MCF 10A (cell line): Measurements from ENCODE around the gene GPR179. TPM values are rescaled to one million over a fixed set of nuclear protein-coding genes. Genes with fewer than 3 reads are reported as not detected.

Experiments used
- BruUV-seq: library from RNA; stranded (reverse); fragments of 400-500 nt; replicated peaks from 2 replicates; lab custom pipeline; 2021; lab: Mats Ljungman, UMichigan
- CTCF ChIA-PET: fragments of 300-600 bp; sonication (Branson Sonifier 250); formaldehyde crosslinking; extraction: SDS; loops from one replicate; lab custom pipeline; 2021; ENCODE audit warnings: antibody characterized with exemption, inconsistent platforms; lab: Yijun Ruan, JAX
- POLR2A ChIA-PET: fragments of 300-600, 350-650 bp; sonication (Branson Sonifier 250); formaldehyde crosslinking; extraction: SDS; loops from one replicate; lab custom pipeline; 2020; ENCODE audit warnings: antibody characterized with exemption, inconsistent platforms; lab: Yijun Ruan, JAX
- DNase-seq: peaks from one replicate; pipeline ENCODE4 v3.0.0-alpha.2; 2018; ENCODE audit not compliant: unreplicated experiment
- H3K27ac Mint-ChIP-seq: one replicate; pipeline ENCODE4 v1.8.0; 2022; ENCODE audit warnings: mild to moderate bottlenecking, low read depth, mixed read lengths; ENCODE audit not compliant: unreplicated experiment
- H3K27me3 Mint-ChIP-seq: one replicate; pipeline ENCODE4 v1.8.0; 2022; ENCODE audit warnings: mixed read lengths; ENCODE audit not compliant: insufficient read depth, unreplicated experiment
- H3K36me3 Mint-ChIP-seq: one replicate; pipeline ENCODE4 v1.8.0; 2022; ENCODE audit warnings: mild to moderate bottlenecking, moderate library complexity, mixed read lengths; ENCODE audit not compliant: insufficient read depth, unreplicated experiment
- H3K4me1 Mint-ChIP-seq: one replicate; pipeline ENCODE4 v1.8.0; 2022; ENCODE audit warnings: mixed read lengths; ENCODE audit not compliant: insufficient read depth, unreplicated experiment
- H3K4me3 Mint-ChIP-seq: one replicate; pipeline ENCODE4 v1.8.0; 2022; ENCODE audit warnings: mild to moderate bottlenecking, moderate library complexity, mixed read lengths; ENCODE audit not compliant: unreplicated experiment
- H3K9me3 Mint-ChIP-seq: one replicate; pipeline ENCODE4 v1.8.0; 2022; ENCODE audit warnings: mixed read lengths; ENCODE audit not compliant: unreplicated experiment
- intact Hi-C: fragments of 100-400 bp; cut with micrococcal nuclease; formaldehyde crosslinking; loops from 2 replicates; pipeline ENCODE4 v1.14.1; 2022
- total RNA-seq: library from RNA; stranded (reverse); gene quantifications from 2 replicates; pipeline ENCODE4 v1.2.3, GENCODE V29; 2022
- TF ChIP-seq, protein P1 (sequence below): fragments of 200-600 bp; IDR thresholded peaks from one replicate; pipeline ENCODE4 v1.8.0; 2022; ENCODE audit warnings: antibody characterized with exemption, mild to moderate bottlenecking; ENCODE audit not compliant: unreplicated experiment

The GPR179 gene
- total RNA-seq, 1 experiment from 2014 or later = 0.09 TPM

DNA sequence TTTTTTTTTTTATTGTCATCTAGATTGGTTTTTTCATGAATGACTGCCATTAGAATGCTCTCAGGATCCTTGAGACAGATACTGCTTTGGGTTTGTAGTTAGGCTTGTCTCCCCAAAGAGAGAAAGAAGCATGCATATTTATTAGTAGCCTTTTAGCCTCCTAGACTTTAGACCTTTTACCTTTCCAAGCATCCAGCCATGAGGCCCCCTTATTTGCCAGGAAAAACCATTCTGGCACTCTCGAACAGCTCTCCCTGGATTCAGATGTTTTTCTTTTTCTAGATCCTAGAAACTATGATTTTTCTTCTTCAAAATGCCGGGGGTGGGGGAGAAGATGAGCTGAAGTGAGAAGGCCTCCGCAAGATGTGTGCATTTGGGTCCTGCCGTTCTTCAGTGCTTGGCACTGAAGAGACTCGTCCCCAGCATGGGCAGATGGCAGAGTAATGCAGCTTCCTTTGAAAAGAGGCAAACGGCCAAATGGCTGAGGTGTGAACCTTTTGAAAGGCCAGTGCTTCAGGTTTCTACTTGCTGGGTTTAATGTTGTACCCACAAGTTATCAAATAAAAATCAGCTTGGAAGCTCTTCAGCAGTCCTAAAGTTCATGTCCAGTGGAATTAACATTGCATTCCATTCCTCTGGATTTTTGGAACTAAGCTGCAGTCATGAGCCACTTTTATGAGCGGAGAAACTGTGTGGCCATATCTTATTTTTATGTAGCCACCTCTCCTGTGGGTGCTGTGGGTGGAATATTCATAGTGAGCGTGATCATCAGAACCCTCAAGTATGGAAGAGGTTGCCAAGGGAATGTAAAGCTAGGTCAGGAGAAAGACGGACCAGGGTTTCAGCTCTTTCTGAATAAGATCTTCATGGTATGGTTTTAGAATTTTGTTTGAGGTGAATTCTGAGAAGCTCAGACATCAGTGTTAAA lies 15.1 kb upstream of the GPR179 start:
- Mint-ChIP-seq H3K36me3 (no peaks in the 10 kb centered on the region), H3K4me3 (no peak overlapping the region), H3K9me3 (no peaks in the 10 kb centered on the region), H3K27ac (no peak overlapping the region), H3K4me1 (peaks cover 54% of the 10 kb centered on the region), H3K27me3 (no peaks in the 10 kb centered on the region)
- CTCF ChIA-PET = interaction anchor here (0.6 to 5.4 kb wide), 4 partner anchors 10 to 567 kb away, joined by 3 to 25 read pairs (median 6); no protein-coding TSS in a partner anchor
- POLR2A ChIA-PET = interaction anchor here (0.6 to 2.7 kb wide), 4 partner anchors 9 to 96 kb away, joined by 3 to 8 read pairs (median 3); no protein-coding TSS in a partner anchor
- intact Hi-C loops = no loop called here
- BruUV-seq = no TSS peak
- no peak for DNase-seq
- TF ChIP-seq, protein P1, sequence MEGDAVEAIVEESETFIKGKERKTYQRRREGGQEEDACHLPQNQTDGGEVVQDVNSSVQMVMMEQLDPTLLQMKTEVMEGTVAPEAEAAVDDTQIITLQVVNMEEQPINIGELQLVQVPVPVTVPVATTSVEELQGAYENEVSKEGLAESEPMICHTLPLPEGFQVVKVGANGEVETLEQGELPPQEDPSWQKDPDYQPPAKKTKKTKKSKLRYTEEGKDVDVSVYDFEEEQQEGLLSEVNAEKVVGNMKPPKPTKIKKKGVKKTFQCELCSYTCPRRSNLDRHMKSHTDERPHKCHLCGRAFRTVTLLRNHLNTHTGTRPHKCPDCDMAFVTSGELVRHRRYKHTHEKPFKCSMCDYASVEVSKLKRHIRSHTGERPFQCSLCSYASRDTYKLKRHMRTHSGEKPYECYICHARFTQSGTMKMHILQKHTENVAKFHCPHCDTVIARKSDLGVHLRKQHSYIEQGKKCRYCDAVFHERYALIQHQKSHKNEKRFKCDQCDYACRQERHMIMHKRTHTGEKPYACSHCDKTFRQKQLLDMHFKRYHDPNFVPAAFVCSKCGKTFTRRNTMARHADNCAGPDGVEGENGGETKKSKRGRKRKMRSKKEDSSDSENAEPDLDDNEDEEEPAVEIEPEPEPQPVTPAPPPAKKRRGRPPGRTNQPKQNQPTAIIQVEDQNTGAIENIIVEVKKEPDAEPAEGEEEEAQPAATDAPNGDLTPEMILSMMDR = no peak

DNA sequence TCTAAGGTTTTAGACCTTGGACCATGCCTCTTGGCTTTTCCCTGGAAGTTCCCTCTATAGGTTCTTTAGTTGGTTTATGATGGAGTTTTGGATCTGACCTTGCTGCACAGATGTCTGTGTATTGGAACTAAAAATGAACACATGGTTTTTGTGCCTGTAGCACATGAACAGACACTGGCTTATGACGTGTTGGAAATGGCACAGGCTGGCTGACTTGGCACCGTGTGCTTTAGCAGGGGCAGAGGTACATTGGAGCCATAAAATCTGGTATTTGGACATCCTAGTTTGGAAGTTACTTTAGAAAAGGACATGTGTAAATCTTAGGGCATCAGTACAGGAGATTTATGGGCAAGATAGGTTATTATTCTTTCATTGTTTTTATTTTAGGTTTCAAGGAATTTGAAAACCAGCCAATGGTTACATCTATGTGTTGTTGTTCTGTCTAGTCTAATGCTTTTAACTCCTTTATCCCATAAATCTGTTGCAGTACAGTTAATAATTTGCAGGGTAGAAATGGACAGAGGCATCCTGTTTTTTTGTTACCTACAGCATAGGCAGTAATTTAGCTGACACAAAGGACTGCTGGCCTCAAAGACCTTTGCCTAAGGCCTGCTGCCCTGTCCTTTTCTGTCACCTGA lies 13.8 kb upstream of the GPR179 start:
- Mint-ChIP-seq H3K4me1 (peaks cover 56% of the 10 kb centered on the region), H3K27me3 (no peaks in the 10 kb centered on the region), H3K9me3 (no peaks in the 10 kb centered on the region), H3K4me3 (no peak overlapping the region), H3K27ac (no peak overlapping the region), H3K36me3 (no peaks in the 10 kb centered on the region)
- ChIA-PET POLR2A (interaction anchor here (2.7 kb wide), 1 partner anchor 7 kb away, joined by 8 read pairs; no protein-coding TSS in a partner anchor), CTCF (no interaction called here)
- no peak for DNase-seq
- TF ChIP-seq, protein P1 = no peak
- BruUV-seq = no TSS peak
- intact Hi-C loops = no loop called here

DNA sequence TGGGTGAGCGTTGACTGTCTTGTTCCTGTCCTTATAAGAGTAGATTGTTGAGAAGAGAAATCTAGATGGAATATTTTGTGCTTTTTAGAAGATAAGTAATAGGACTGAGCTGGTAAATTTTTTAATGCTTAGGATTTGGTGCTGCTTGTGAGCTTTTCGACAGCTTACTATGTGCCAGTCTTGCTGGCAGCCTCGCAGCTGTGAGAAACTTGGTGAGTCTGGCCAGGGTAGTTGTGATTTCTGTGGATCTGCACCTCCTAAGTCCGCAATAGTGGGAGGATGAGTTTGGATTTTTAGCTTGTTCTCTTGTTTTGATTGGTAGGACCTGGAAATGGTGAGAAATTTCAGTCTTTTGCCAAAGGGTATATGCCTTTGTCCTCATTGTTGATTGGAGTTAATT lies 11.5 kb upstream of the GPR179 start:
- H3K9me3 Mint-ChIP-seq = no peaks in the 10 kb centered on the region
- H3K27ac Mint-ChIP-seq = no peak overlapping the region
- H3K4me3 Mint-ChIP-seq = no peak overlapping the region
- TF ChIP-seq, protein P1 = no peak
- DNase-seq = no peak
- POLR2A ChIA-PET = interaction anchor here (1.1 kb wide), 1 partner anchor 9 kb away, joined by 4 read pairs; no protein-coding TSS in a partner anchor
- intact Hi-C loops = no loop called here
- CTCF ChIA-PET = interaction anchor here (0.6 to 2.3 kb wide), 7 partner anchors 9 to 311 kb away, joined by 3 to 8 read pairs (median 3); no protein-coding TSS in a partner anchor
- BruUV-seq = no TSS peak
- H3K4me1 Mint-ChIP-seq = peaks cover 49% of the 10 kb centered on the region
- no peaks in the 10 kb centered on the region for H3K27me3 Mint-ChIP-seq
- H3K36me3 Mint-ChIP-seq = no peaks in the 10 kb centered on the region

DNA sequence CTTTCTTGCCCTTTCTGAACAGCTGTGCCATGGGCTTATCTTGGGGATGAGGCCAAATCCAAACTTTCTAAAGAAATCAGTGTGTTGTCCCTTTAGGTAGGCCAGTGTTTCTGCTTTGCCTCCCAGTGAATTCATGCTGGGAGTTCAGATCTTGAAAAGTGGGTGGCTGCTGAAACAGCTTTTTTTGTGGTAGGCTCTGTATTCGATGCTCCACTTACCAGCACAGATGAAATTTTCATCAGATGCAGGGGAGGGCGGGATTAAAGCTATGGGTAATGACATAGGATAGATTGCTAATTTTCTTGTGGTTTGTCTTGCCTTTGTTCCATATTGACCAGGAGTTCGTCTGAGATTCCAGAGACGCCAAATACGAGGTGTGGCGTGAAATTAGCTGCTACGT lies 10.7 kb upstream of the GPR179 start:
- BruUV-seq = no TSS peak
- H3K27ac Mint-ChIP-seq = no peak overlapping the region
- ChIA-PET POLR2A (interaction anchor here (0.7 to 1.4 kb wide), 3 partner anchors 9 to 335 kb away, joined by 3 to 4 read pairs (median 4); no protein-coding TSS in a partner anchor), CTCF (interaction anchor here (0.6 to 2.3 kb wide), 6 partner anchors 9 to 91 kb away, joined by 3 to 8 read pairs (median 4); no protein-coding TSS in a partner anchor)
- no peaks in the 10 kb centered on the region for H3K27me3 Mint-ChIP-seq
- intact Hi-C loops = no loop called here
- TF ChIP-seq, protein P1 = no peak
- no peaks in the 10 kb centered on the region for H3K36me3 Mint-ChIP-seq
- H3K4me1 Mint-ChIP-seq = peaks cover 51% of the 10 kb centered on the region
- peak overlapping the region; percentile 81 for H3K4me3 Mint-ChIP-seq
- no peaks in the 10 kb centered on the region for H3K9me3 Mint-ChIP-seq
- DNase-seq = no peak
